Progenitor cell of endocrine pancreas (in vitro differentiated cells): ENCODE results near the gene AKAP7. TPM values are rescaled to one million over a fixed set of nuclear protein-coding genes. Genes with fewer than 3 reads are reported as not detected.

Experiments used
- DNase-seq: peaks from one replicate; pipeline ENCODE4 v3.0.0; 2021; ENCODE audit warnings: low spot score; ENCODE audit not compliant: unreplicated experiment
- H3K27ac Mint-ChIP-seq: 2 replicates; pipeline ENCODE4 v1.8.0; 2021; ENCODE audit warnings: mild to moderate bottlenecking, moderate library complexity, mixed read lengths
- H3K27me3 Mint-ChIP-seq: 2 replicates; pipeline ENCODE4 v1.8.0; 2021; ENCODE audit warnings: mixed read lengths
- H3K36me3 Mint-ChIP-seq: 2 replicates; pipeline ENCODE4 v1.8.0; 2022; ENCODE audit warnings: mixed read lengths; ENCODE audit not compliant: insufficient read depth
- H3K4me1 Mint-ChIP-seq: 2 replicates; pipeline ENCODE4 v1.8.0; 2021; ENCODE audit warnings: low read depth, mixed read lengths
- H3K4me3 Mint-ChIP-seq: 2 replicates; pipeline ENCODE4 v1.8.0; 2021; ENCODE audit warnings: low read depth, mild to moderate bottlenecking, moderate library complexity, mixed read lengths
- H3K9me3 Mint-ChIP-seq: 2 replicates; pipeline ENCODE4 v1.8.0; 2021; ENCODE audit warnings: low read depth, mixed read lengths
- total RNA-seq: library from RNA; stranded (reverse); gene quantifications from 2 replicates; pipeline ENCODE4 v1.2.1, GENCODE V29; 2021
- TF ChIP-seq, protein P1 (sequence below): fragments of 200-600 bp; sonication (generic); IDR thresholded peaks from one replicate; pipeline ENCODE4 v1.5.0; 2021; ENCODE audit warnings: antibody characterized with exemption, mild to moderate bottlenecking; ENCODE audit not compliant: unreplicated experiment

AKAP7 gene
- total RNA-seq, 1 donor from 2014 or later, result 25.5 TPM

DNA sequence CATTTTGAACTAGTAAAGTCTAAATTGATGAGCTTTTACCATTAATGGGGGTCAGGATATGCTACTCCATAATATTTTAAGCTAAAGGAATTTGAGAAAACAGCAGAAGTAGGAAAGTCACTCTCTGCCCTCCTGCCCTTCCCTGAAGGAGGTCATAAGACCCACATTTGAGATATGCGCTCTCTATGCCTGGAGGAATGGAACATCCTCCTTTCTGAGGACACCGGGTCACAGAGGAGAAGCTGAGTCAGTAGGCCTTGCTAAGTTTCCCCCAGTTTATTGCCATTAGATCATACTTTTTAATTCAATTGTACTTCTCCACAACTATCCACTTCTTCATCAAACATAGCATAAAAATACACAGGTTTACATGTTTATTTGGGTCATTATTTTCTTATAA, 40.3 kb downstream of the AKAP7 start:
- TF ChIP-seq, protein P1, sequence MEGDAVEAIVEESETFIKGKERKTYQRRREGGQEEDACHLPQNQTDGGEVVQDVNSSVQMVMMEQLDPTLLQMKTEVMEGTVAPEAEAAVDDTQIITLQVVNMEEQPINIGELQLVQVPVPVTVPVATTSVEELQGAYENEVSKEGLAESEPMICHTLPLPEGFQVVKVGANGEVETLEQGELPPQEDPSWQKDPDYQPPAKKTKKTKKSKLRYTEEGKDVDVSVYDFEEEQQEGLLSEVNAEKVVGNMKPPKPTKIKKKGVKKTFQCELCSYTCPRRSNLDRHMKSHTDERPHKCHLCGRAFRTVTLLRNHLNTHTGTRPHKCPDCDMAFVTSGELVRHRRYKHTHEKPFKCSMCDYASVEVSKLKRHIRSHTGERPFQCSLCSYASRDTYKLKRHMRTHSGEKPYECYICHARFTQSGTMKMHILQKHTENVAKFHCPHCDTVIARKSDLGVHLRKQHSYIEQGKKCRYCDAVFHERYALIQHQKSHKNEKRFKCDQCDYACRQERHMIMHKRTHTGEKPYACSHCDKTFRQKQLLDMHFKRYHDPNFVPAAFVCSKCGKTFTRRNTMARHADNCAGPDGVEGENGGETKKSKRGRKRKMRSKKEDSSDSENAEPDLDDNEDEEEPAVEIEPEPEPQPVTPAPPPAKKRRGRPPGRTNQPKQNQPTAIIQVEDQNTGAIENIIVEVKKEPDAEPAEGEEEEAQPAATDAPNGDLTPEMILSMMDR, result no peak
- Mint-ChIP-seq H3K36me3 (peaks cover 2% of the 10 kb centered on the region), H3K4me3 (no peak overlapping the region), H3K27ac (no peak overlapping the region), H3K4me1 (peaks cover 6% of the 10 kb centered on the region), H3K27me3 (no peaks in the 10 kb centered on the region), H3K9me3 (no peaks in the 10 kb centered on the region)
- DNase-seq, result no peak

DNA sequence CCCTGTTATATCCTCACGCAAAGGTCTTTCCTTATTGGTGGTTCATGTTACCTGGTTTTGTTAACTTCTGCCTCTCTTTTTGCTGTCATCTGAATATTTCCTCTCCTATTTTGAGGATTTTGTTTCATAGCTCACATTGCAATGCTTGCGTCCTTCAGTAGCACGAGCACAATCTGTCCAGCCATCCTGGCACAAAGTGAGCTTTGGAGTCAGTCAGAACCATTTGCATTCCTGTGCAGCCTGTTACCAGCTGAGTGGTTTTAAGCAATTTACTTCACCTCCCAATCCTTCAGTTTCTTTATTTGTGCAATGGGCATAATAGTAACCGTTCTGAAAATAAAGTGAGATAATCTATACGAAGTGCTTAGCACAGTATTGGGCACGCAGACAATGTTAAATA, 42.7 kb downstream of the AKAP7 start:
- no peaks in the 10 kb centered on the region for H3K27me3 Mint-ChIP-seq

DNA sequence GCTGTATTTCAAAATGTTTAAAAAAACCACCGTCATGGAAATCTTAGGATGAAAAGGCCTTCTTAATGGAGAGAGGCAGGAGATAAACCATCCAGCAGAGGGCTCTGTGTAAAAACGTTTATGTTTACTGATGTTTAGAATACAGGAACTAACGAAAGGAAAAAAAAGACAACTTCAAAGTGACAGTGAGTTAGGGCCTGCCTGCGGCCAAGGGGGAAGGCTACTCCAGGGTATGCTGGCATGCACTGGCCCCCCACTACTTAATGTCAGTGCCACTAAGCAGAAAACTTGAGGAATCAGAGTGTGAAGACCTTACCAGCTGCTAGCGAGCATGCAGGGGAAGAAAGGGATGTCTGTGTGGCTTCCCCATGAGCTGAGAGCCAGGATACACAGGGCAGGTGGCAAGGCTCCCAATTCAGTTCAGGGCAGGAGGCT, 47.7 kb downstream of the AKAP7 start:
- H3K4me1 Mint-ChIP-seq, result peaks cover 4% of the 10 kb centered on the region
- TF ChIP-seq, protein P1, result peak; percentile 59
- peaks cover 8% of the 10 kb centered on the region for H3K36me3 Mint-ChIP-seq
- H3K27me3 Mint-ChIP-seq, result no peaks in the 10 kb centered on the region
- peaks cover 3% of the 10 kb centered on the region for H3K9me3 Mint-ChIP-seq
- no peak for DNase-seq
- no peak overlapping the region for H3K4me3 Mint-ChIP-seq
- H3K27ac Mint-ChIP-seq, result peak overlapping the region; percentile 47

More for the DNA sequence above, 42.7 kb downstream of the AKAP7 start:
- DNase-seq, result no peak
- no peak overlapping the region for H3K4me3 Mint-ChIP-seq
- H3K9me3 Mint-ChIP-seq, result no peaks in the 10 kb centered on the region
- H3K27ac Mint-ChIP-seq, result no peak overlapping the region
- peaks cover 6% of the 10 kb centered on the region for H3K4me1 Mint-ChIP-seq
- H3K36me3 Mint-ChIP-seq, result peaks cover 3% of the 10 kb centered on the region
- TF ChIP-seq, protein P1, result no peak

DNA sequence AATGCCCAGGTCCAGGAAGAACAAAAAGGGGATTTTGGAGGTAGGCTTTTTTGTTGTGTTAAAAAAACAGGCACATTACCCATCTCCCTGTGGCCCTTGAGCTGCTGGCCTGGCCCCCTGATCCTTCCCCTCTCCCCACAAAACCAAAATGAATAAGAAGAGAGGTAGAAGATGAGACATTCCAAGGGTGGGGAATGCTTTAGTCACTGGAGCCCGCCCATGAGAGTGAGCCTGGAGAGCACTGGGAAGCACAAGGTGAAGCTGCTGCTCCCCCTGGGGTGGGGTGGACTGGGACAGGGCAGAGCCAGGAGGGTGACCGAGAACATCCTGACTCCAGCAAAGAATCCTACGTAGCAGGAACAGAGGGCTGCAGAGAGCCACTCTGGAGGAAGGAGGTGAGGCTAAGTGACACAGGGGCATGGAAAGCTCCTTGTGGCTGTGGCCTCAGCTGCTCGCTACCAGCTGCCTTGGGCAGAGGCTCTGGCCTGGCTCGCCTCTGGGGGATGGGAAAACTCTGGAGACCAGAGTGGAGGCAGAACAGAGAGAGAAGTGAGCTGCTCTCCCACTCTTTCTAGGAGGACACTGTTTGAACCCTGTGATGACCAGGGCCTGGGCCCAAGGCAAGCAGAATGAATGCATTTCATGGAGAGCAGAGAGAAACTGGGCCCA, 48.3 kb downstream of the AKAP7 start:
- Mint-ChIP-seq H3K36me3 (peaks cover 8% of the 10 kb centered on the region), H3K27ac (peak overlapping the region; percentile 47), H3K9me3 (peaks cover 3% of the 10 kb centered on the region), H3K27me3 (no peaks in the 10 kb centered on the region), H3K4me3 (no peak overlapping the region), H3K4me1 (peaks cover 4% of the 10 kb centered on the region)
- DNase-seq, result no peak
- TF ChIP-seq, protein P1, result no peak

DNA sequence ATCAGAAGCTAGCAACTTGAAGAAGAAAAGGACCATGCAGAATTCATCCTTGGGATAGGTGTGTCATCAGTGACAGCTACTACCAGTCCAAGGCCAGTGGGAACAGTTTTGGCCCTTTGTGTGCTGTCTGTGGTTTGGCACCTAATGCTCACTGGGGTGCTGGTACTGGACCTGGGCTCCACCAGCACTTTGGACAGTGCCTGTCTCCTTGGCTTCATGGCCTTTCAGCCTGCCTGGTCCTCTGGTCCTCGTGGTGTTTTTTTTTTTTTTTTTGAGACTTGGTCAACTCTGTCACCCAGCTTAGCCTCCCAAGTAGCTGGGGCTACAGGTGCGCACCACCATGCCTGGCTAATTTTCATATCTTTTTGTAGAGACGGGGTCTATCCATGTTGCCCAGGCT, 56.3 kb downstream of the AKAP7 start:
- Mint-ChIP-seq H3K36me3 (peaks cover 28% of the 10 kb centered on the region), H3K9me3 (peaks cover 31% of the 10 kb centered on the region), H3K4me1 (no peaks in the 10 kb centered on the region), H3K27ac (no peak overlapping the region), H3K4me3 (no peak overlapping the region), H3K27me3 (no peaks in the 10 kb centered on the region)
- TF ChIP-seq, protein P1, result no peak
- no peak for DNase-seq
